HT1080 (cell line): ENCODE measurements around the gene TRERF1. TPM values are rescaled to one million over a fixed set of nuclear protein-coding genes. Genes with fewer than 3 reads are reported as not detected.
"Not testable (repeated sequence)": the region's sequence is repeated elsewhere in the genome, so short reads cannot be mapped to it uniquely, and the experiment has no call there.

ENCODE experiments used
- DNase-seq: peaks from one replicate; pipeline ENCODE4 v3.0.0-alpha.2; 2015; ENCODE audit warnings: low read depth
- total RNA-seq: library from RNA; depleted of rRNA; stranded (reverse); fragments of >200 nt; shearing (Covaris generic); gene quantifications from 2 replicates; pipeline ENCODE4 v1.2.3, GENCODE V29; 2014

The TRERF1 gene
- total RNA-seq, 1 experiment from 2014 or later = 11.4 TPM

DNA sequence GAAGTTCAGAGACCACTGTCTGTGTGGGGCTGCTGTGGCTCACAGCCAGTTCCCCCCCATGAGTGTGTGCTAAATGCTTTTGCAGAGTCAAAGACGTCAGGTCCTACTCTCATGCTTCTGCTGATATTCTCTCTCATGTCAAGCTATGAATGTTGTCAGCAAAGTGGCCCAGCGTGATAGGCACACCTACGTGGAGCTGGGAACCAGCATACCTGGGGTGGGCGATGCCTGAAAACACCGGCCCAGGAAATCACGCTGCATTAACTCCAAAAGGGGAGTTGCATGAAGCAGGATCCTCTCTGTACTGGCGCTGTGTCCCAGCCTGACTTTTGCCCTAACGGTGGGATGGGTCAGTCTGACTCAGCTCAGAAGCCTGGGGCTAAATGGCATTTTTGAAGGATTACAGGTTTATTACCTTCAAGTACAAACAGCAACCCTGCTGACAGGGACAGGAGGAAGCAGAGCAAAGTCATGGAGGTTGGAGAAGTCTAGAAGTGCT, 225.0 kb downstream of the TRERF1 start:
- DNase-seq = peak; percentile 92

DNA sequence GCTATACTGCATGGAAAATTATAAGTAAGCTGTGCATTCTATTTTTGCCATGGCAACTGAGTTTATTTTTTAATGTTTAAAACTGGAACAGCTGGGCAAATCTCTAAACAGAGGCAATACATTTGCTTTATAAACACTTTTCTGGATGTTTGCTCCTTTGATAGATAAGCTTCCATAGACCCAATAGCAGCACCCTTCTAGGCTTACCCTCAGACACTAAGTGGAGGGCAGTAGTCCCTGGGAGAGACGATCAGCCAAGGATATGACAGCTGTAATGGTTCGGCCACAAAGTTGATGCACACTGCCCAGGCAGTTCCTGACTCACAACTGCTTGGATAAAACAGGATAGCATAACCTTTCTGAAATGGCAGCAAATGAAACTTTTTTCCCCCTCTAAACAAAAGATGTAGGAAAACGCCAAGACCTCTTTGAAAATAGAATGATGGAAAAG, 225.5 kb downstream of the TRERF1 start:
- DNase-seq = peak; percentile 83

DNA sequence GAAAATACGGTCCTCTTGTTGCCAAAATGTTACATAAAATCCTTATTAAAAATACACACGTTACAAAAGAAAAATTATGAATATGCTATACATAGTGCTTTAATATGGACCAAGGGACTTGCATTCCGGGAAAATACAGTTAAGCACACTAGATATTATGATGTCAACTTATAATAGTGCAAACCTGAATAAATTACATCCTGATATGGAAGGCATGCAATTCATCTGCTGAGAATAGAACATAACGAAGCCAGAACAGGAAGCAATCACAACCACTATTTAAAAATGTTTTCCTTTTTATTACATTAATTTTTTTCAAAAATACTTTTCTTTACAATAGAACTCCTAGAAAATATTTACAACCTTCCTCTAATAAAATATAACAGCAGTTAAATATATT, 226.3 kb downstream of the TRERF1 start:
- DNase-seq = no peak

DNA sequence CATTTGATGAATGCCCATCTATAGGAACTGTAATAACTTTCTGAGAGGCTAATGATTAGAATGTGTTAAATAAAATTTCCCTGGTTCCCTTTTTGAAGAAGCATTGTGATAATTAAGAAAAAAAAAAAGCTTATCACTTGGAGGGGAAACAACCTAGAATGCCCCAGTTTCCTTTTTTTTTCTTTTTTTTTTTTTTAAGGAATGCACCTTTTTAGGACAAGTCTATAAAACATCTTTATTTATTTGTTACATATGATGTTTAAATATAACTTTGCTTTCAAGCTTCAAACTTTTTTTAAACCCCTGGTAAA, 226.7 kb downstream of the TRERF1 start:
- DNase-seq = no peak

DNA sequence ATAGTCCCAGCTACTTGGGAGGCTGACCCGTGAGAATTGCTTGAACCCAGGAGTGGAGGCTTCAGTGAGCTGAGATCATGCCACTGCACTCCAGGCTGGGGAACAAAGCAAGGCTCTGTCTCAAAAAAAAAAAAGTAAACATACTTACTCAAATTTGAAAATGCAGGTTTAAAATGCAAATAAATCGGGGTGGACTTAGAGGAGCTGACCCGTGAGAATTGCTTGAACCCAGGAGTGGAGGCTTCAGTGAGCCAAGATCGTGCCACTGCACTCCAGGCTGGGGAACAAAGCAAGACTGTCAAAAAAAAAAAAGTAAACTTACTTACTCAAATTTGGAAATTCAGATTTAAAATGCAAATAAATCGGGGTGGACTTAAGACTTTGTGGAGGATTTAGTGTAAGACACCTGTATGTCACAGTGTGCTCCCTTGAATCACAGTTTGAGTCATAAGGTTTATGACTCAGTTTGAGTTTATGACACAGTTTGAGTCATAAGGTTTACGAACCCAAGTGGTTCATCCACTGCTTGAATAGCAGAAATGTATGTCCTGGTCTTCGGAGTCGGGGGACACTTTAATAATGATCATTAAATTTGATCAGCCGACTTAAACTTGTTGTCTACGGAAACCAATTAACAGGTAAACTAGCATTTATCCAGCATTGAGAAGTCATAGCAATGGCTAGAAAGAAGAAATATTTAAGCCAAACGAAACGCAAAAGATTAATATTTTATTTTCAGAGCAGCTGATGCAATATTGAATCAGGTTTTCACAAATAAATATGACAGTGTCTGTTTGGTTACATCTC, 227.3 kb downstream of the TRERF1 start:
- peak; percentile 94 for DNase-seq

DNA sequence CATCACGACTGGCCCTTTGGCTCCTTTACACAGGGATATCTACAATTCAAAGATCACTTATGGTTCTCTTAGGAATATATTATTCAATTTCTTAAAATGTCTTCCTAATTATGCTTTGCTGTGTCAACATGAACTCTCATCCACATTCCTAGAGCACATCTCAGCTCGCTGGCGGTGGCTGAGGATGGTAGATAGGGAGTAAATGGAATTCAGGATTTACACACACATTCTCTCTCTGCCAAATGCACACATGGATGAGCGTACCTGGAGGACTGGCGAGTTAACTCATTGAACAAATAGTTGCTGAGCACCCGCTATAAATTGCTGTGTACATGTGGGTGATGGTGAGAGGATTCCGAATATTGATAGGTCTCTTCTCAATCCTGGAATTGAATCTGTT, 229.3 kb downstream of the TRERF1 start:
- no peak for DNase-seq

DNA sequence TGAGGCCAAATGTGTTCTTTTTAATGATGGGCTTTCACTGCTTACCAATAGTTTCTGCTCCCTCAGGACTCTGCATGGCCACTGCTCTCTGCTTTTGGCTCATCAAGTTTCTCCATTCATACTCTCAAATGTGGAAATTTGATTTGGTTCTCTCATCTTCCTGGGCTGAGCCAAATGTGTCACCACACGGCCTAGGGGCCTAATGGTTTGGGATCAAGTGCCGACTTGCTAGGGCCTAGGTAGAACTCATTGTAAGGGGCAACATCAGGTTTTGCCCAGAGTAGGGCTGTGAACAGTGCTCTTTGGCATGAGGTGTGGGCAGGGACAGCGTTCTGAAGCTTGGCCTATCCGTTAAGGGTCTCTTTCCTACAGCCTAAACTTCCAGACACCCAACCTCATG, 230.2 kb downstream of the TRERF1 start:
- DNase-seq = no peak

DNA sequence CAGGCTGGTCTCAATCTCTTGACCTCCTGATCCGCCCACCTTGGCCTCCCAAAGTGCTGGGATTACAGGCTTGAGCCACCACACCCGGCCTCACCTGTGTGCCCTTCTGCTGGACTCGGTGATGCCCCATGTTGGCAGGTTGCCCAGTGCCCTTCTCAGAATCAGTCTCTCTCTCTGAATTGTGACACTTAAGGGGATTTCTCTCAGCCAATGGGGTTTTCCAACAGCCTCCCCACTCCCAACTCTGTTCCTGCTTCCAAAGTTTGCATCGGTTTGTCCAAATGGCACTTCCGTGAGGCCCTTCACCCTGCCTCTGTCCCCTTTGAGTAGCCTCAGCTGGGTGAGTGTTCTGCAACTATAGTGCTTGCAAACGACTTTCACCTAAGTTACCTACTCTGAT, 230.9 kb downstream of the TRERF1 start:
- no peak for DNase-seq

DNA sequence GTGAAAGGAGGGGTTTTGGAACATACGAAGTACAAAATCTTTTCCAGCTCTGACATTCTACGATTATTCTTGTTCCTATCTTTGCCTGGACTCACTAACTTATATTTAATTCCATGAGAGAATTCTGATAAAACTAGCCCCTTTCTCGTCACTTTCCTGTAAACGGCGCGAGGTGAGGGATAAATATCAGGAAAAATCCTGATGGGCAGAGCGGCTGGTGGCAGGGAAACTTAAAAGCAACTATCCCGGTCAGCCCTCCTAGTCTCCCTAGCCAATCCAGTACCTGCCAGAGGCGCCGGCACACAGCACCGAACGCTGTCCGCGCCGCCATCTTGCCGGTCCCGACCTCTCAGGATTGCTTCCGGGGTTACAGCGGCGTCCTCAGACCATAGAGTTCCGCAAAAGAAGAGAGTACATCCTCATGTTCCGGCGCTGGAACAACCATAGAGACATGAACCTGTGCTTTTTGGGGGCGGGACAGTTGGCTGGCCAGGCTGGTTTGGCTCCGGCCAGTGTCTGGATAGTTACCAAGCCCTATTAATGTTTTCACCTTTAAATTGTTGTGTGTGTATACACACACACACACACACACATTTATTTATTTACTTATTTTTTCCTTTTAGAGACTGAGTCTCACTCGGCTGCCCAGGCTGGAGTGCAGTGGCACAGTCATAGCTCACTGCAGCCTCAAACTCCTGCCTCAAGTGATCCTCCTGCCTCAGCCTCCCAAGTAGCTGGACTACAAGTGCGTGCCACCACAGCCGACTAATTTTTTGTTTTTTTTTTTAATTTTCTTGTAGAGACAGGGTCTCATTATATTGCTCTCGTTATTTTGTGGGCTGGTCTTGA, 234.0 kb downstream of the TRERF1 start, which contains the start of gene MRPS10:
Gene MRPS10 (minus strand): TSS at position 343 of the 849 bp plus-strand sequence. CDS start 12 bp downstream, at position 331.
- peak; percentile 92 for DNase-seq

DNA sequence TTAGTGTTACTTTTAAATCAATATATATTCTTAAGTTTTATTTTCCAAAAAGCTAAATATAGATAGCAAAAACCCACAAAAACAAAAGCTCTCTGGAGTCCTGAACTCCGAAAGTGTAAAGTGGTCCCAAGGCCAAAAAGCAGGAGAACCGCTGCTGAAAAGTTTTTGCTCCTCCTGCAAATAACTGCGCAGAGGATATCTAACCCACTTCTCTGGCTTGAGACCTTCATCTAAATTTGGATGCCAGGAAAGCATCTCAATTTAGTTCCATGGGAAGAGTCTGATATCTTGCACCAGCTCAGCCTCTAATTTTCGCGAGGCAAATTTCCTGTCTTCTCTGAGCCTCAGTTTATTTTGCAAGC, 234.6 kb downstream of the TRERF1 start:
- DNase-seq = no peak

DNA sequence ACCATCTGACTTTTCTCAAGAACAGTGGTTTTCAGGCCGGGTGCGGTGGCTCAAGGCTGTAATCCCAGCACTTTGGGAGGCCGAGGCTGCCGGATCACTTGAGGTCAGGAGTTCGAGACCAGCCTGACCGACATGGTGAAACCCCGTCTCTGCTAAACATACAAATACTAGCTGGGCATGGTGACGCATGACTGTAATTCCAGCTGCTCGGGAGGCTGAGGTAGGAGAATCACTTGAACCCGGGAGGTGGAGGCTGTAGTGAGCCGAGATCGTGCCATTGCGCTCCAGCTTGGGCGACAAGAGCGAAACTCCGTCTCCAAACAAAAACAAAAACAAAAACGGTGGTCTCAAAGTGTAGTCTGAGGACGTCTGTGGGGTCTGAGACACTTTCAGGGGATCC, 235.2 kb downstream of the TRERF1 start:
- DNase-seq = not testable (repeated sequence)

DNA sequence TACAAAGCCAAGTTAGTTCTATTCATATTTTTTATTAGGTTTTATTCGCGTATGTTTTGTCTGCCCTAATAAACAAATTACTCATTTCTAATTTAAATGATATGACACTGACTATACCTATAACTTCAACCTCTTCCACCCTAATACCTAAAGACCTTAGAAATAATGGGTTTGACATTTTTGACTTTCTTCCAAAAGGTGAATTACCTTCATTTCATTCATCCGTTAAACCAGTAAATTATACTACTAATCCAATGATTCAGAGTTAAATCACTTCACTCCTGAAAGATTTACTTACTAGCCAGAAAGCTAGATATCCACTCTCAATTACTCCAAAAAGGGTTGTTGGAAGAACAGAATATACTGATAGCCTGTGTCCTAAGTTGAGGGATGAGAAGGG, 239.3 kb downstream of the TRERF1 start:
- no peak for DNase-seq

DNA sequence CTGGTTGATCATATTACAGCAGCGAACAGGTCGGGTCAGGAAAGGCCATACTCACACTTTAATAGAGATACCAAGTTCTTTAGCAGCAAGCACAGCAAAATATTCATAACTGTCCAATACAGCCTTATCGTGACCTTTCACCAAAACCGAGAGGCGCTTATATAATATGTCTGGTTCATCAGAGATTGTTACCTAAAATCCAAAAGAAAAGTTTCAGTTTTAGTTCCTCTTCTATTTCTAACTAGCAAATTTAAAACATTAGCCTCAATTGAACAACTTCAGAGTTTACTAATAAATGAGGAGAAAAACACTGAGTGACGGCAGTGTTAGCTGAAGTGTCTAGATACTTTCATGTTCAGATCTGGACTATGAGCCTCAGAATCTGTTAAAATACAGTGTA, 240.0 kb downstream of the TRERF1 start:
- DNase-seq = no peak

DNA sequence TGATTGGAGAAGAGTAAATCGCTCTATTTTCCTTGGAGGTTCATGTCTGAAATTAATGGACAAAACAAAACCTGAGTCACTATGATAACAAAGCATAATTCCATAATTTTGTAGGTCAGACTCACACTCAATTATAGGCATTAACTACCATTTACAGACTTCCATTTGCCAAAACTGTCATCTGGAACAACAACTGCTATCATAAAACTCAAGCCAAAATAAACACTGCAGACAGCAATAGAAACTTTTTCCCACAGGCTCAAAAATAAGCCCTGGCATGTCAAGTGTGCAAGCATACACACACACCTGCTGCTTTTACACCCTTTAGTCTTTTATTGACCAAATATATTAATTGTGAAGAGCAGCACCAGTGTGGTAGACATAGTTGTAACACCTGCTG, 241.2 kb downstream of the TRERF1 start:
- no peak for DNase-seq

DNA sequence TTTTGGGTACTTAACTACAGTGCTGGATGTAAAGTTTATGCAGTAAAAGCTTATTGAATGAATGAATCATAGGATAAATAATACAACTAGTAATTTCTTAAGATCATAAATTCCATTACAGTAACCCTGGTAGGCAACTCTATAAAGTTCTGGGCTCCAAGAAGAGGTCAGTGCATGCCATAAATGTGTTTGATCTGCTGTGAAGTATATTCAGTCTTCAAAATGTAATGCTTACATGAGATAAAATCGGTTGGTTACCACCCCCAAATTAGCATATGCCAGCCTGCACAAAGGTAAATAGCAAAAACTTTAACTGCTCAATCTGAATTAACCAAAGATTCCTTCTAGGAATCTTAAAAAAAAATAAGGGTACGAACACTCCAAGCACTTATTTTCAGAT, 244.2 kb downstream of the TRERF1 start:
- DNase-seq = not testable (repeated sequence)

DNA sequence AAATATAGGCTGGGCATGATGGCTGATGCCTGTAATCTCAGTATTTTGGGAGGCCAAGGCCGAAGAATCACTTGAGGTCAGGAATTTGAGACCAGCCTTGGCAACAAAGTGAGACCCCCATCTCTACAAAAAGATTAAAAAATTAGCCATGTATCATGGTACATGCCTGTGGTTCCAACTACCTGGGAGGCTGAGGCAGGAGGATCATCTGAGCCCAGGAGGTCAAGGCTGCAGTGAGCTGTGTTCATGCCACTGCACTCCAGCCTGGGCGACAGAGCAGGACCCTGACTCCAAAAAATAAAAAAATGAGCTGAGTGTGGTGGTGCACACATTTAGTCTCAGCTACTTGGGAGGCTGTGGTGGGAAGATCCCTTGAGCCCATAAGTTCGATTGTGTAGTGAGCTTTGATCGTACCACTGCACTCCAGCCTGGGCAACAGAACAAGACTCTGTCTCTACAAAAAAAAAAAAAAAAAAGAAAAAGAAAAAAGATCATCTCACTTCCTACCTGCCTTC, 246.9 kb downstream of the TRERF1 start:
- no peak for DNase-seq

DNA sequence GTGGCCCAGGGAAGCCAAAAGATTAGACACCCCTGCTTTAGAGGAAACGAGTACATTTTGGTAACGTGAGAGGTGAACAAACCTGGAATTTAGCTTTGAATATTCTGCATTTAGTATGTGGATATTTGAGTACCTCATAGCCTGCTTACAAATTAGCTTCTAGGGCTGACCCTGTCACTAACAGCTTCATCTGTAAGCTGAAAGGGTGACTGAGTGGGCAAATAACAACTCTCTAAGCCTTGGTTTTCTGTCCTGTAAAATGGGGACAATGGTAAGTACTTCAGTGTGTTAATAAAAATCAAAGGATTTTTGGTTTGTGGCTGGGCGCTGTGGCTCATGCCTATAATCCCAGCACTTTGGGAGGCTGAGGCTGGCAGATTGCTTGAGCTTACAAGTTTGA, 248.5 kb downstream of the TRERF1 start:
- no peak for DNase-seq

DNA sequence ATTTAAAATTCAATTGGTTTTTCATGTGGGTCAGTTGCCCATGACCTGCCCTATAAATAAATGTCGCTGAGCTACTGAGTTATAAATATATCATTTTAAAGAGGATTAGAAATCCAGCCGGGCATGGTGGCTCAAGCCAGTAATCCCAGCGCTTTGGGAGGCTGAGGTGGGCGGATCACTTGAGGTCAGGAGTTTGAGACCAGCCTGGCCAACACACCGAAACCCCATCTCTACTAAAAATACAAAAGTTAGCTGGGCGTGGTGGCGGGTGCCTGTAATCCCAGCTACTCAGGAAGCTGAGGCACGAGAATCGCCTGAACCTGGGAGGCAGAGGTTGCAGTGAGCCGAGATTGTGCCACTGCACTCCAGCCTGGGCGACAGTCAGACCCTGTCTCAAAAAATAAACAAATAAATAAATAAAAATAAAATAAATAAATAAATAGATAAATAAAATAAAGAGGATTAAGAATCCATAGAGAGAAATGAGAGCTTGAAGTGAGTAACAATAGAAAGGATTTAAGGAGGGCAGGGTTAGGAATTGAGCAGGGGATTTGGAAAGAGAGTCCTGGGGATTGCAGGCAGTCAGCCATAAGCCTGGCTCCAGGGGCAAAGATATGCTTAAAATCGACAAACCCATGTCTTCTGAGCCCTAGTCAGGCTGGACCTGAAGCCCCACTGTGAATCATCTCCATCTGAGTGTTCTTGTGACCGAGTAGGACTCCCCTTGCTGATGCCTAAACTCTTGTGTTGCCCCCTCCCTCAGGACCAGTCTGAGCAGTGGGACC, 249.4 kb downstream of the TRERF1 start:
- not testable (repeated sequence) for DNase-seq

DNA sequence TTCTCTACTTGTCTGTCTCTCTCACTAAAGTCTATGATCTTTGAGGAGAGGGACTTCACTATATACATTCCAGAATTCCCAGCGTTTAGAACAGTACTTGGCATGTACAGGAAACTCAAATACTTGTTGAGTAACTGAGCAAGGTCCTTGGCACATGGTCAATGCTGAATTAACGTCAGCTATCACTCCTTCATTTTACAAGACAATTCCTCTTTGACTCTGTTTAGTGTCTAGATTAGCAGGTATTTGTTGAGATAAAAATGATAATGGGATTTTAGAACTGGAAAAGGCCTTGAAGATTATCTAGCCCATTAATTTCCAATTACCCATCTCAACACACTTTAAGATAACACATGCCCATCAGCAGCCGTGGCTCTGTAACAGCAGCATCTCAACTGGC, 250.3 kb downstream of the TRERF1 start:
- DNase-seq = no peak

DNA sequence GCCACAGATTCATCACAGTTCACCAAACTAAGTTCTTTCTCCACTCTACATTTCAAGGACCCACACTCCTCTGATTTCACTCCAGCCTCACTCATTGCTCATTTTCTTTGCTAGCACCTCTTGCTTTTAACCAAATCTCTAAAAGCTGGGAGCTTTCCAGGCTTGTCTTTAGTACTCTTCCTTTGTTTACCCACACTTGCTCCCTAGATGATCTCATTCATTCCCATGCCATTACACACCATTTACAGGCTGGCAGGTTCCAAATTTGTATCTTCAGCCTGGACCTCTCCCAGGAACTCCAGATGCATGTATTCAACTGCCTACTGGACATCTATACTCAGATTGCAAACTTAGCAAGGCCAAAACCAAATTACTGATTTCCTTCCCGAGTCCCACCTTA, 251.7 kb downstream of the TRERF1 start:
- DNase-seq = peak; percentile 83
